ENCODE results near the gene ID2. TPM values are rescaled to one million over a fixed set of nuclear protein-coding genes. Genes with fewer than 3 reads are reported as not detected.

ID2 gene
- total RNA-seq, 1 experiment from 2014 or later, result 249 TPM

Other genes starting within 250 kb of the ID2 start
- 45.2 and 46.4 TPM in 2 replicates for gene KIDINS220, start 155.6 kb downstream of the ID2 start, total RNA-seq (2021)